Measurements from ENCODE around the gene KCNQ1. TPM values are rescaled to one million over a fixed set of nuclear protein-coding genes. Genes with fewer than 3 reads are reported as not detected.

Gene KCNQ1
- total and polyA plus RNA-seq, 2 of the 13 experiments (the other 11 are each of a cell fraction or from before 2014, with no cell fraction given) = 0.02 to 0.08 TPM

- TF ChIP-seq ERF (CRISPR knock-in tag; IDR thresholded peaks at IDR 0.05) (peak; percentile 96), BRF2 (CRISPR knock-in tag; IDR thresholded peaks at IDR 0.05) (peak; percentile 86), BRCA1 (CRISPR knock-in tag; IDR thresholded peaks at IDR 0.05) (peak; percentile 95), NFIC (IDR thresholded peaks at IDR 0.05; ENCODE audit: low read length) (no peak), MTF2 (CRISPR knock-in tag; IDR thresholded peaks at IDR 0.05; ENCODE audit: borderline replicate concordance) (no peak; the same call in 1 of the 2 replicates), ZKSCAN1 (IDR thresholded peaks at IDR 0.05; ENCODE audit: low read length) (no peak), FOXP4 (CRISPR knock-in tag; IDR thresholded peaks at IDR 0.05) (peak; percentile 66; the same call in 1 of the 2 replicates), ZNF678 (CRISPR knock-in tag; IDR thresholded peaks at IDR 0.05) (0 out of 2 replicates have a peak, but pooled peaks have one; percentile 52), FOXA3 (CRISPR knock-in tag; IDR thresholded peaks at IDR 0.05) (peak; percentile 61), ZNF720 (CRISPR knock-in tag; IDR thresholded peaks at IDR 0.05) (no peak), ZHX2 (IDR thresholded peaks at IDR 0.05; ENCODE audit: low read depth) (peak; percentile 15; the same call in 1 of the 2 replicates), ZHX2 (CRISPR knock-in tag; IDR thresholded peaks at IDR 0.05; ENCODE audit: borderline replicate concordance) (no peak; the same call in 1 of the 2 replicates), TFAP4 (IDR thresholded peaks at IDR 0.05; ENCODE audit: borderline replicate concordance, low read depth) (peak; percentile 53; the same call in 1 of the 2 replicates), MLLT10 (CRISPR knock-in tag; IDR thresholded peaks at IDR 0.05) (peak; percentile 99), POGZ (CRISPR knock-in tag; IDR thresholded peaks at IDR 0.05) (peak; percentile 63), NR0B2 (CRISPR knock-in tag; IDR thresholded peaks at IDR 0.05) (no peak)
Measured at GRCh38 chr11:2699531-2700414, 255.0 kb downstream of the KCNQ1 start, which contains the start of gene KCNQ1OT1 (continued).

All from HepG2 (cell line).